Skeletal muscle tissue (tissue), 4 donors: ENCODE results near the gene IL17B. TPM values are rescaled to one million over a fixed set of nuclear protein-coding genes. Genes with fewer than 3 reads are reported as not detected.

Source experiments
- H3K27ac ChIP-seq: one replicate; pipeline ENCODE4 v1.7.0; 2013; ENCODE audit warnings: mild to moderate bottlenecking, low read depth, low read length, inconsistent platforms
- H3K27me3 ChIP-seq, 3 donors: one replicate each; pipeline ENCODE4 v1.7.0; 2013; ENCODE audit warnings: low read length in 3 of 3; ENCODE audit not compliant: control insufficient read depth in 3 of 3, insufficient read depth in 3 of 3
- H3K36me3 ChIP-seq, 3 donors: one replicate each; pipeline ENCODE4 v1.7.0; 2013; ENCODE audit warnings: low read length in 3 of 3; ENCODE audit not compliant: control insufficient read depth in 3 of 3, insufficient read depth in 3 of 3
- H3K4me1 ChIP-seq, 3 donors: one replicate each; pipeline ENCODE4 v1.7.0; 2013; ENCODE audit warnings: low read length in 3 of 3, mild to moderate bottlenecking in 3 of 3; ENCODE audit not compliant: control insufficient read depth in 3 of 3, insufficient read depth in 3 of 3
- H3K4me3 ChIP-seq, 3 donors: one replicate each; pipeline ENCODE4 v1.7.0; 2013; ENCODE audit warnings: low read length in 3 of 3
- H3K9ac ChIP-seq, 3 donors: one replicate each; pipeline ENCODE4 v1.7.0; 2013; ENCODE audit warnings: low read length in 3 of 3, mild to moderate bottlenecking in 3 of 3, moderate library complexity in 2 of 3, low read depth in 1 of 3
- H3K9me3 ChIP-seq, 3 donors: one replicate each; pipeline ENCODE4 v1.7.0; 2013; ENCODE audit warnings: low read length in 3 of 3; ENCODE audit not compliant: control insufficient read depth in 3 of 3
- total RNA-seq: library from RNA; depleted of rRNA; stranded (reverse); fragments of >200 nt; gene quantifications from one replicate; pipeline ENCODE4 v1.2.3, GENCODE V29; 2014
- donor health status: Osteomylitis.

Gene IL17B
- total RNA-seq = 247 TPM

- H3K27me3 ChIP-seq = no peaks in the 10 kb centered on the region
- no peak within 1 kb of the TSS for H3K9ac ChIP-seq
- H3K9me3 ChIP-seq = no peaks in the 10 kb centered on the region
- H3K4me1 ChIP-seq = peaks cover 26 to 28% (median 26%) of the 10 kb centered on the region in 3 donors
- H3K27ac ChIP-seq = peak within 1 kb of the TSS; percentile 25
- H3K36me3 ChIP-seq = no peaks in the 10 kb centered on the region
- no peak within 1 kb of the TSS for H3K4me3 ChIP-seq
These were observed at the start of gene IL17B for GRCh38 chr5:149379177-149379761. Gene IL17B (minus strand): TSS chr5:149379292. CDS start chr5:149379225, 67 bp downstream.

GRCh38 chr5:149428032-149428431 is 48.9 kb upstream of the IL17B start:
- peaks cover 0 to 6% (median 0%) of the 10 kb centered on the region in 3 donors for H3K36me3 ChIP-seq
- H3K9me3 ChIP-seq = no peaks in the 10 kb centered on the region
- H3K4me3 ChIP-seq = no peak overlapping the region
- H3K27me3 ChIP-seq = no peaks in the 10 kb centered on the region
- peaks cover 7 to 23% (median 15%) of the 10 kb centered on the region in 3 donors for H3K4me1 ChIP-seq
- no peak overlapping the region for H3K9ac ChIP-seq
- no peak overlapping the region for H3K27ac ChIP-seq

GRCh38 chr5:149427374-149427773 is 48.3 kb upstream of the IL17B start:
- no peaks in the 10 kb centered on the region for H3K27me3 ChIP-seq
- H3K4me3 ChIP-seq = no peak overlapping the region
- H3K27ac ChIP-seq = peak overlapping the region; percentile 19
- peaks cover 0 to 6% (median 0%) of the 10 kb centered on the region in 3 donors for H3K36me3 ChIP-seq
- no peaks in the 10 kb centered on the region for H3K9me3 ChIP-seq
- peaks cover 9 to 28% (median 19%) of the 10 kb centered on the region in 3 donors for H3K4me1 ChIP-seq
- H3K9ac ChIP-seq = no peak overlapping the region

GRCh38 chr5:149426931-149427330 is 47.8 kb upstream of the IL17B start:
- H3K27ac ChIP-seq = peak overlapping the region; percentile 19
- no peak overlapping the region for H3K4me3 ChIP-seq
- H3K27me3 ChIP-seq = no peaks in the 10 kb centered on the region
- no peak overlapping the region for H3K9ac ChIP-seq
- peaks cover 0 to 6% (median 0%) of the 10 kb centered on the region in 3 donors for H3K36me3 ChIP-seq
- H3K9me3 ChIP-seq = no peaks in the 10 kb centered on the region
- peaks cover 9 to 33% (median 23%) of the 10 kb centered on the region in 3 donors for H3K4me1 ChIP-seq

GRCh38 chr5:149425729-149426128 is 46.6 kb upstream of the IL17B start:
- H3K4me3 ChIP-seq = no peak overlapping the region
- no peak overlapping the region for H3K9ac ChIP-seq
- no peak overlapping the region for H3K27ac ChIP-seq
- H3K36me3 ChIP-seq = peaks cover 0 to 6% (median 0%) of the 10 kb centered on the region in 3 donors
- H3K4me1 ChIP-seq = peaks cover 6 to 32% (median 28%) of the 10 kb centered on the region in 3 donors
- no peaks in the 10 kb centered on the region for H3K27me3 ChIP-seq
- no peaks in the 10 kb centered on the region for H3K9me3 ChIP-seq

- H3K36me3 ChIP-seq = peaks cover 0 to 6% (median 2%) of the 10 kb centered on the region in 3 donors
- peak overlapping the region; percentile 79 for H3K27ac ChIP-seq
- peaks cover 13 to 37% (median 37%) of the 10 kb centered on the region in 3 donors for H3K4me1 ChIP-seq
- H3K9ac ChIP-seq = peak overlapping the region in 1 of 3 donors; percentile 25
- no peak overlapping the region for H3K4me3 ChIP-seq
- H3K27me3 ChIP-seq = no peaks in the 10 kb centered on the region
- H3K9me3 ChIP-seq = no peaks in the 10 kb centered on the region
These were observed 45.6 kb upstream of the IL17B start for GRCh38 chr5:149424371-149425315.

GRCh38 chr5:149423794-149424268 is 44.7 kb upstream of the IL17B start:
- Histone ChIP-seq H3K4me3 (no peak overlapping the region), H3K9me3 (no peaks in the 10 kb centered on the region), H3K27ac (peak overlapping the region; percentile 79), H3K9ac (peak overlapping the region in 1 of 3 donors; percentile 45), H3K27me3 (no peaks in the 10 kb centered on the region), H3K4me1 (peaks cover 15 to 43% (median 39%) of the 10 kb centered on the region in 3 donors), H3K36me3 (peaks cover 0 to 6% (median 2%) of the 10 kb centered on the region in 3 donors)

GRCh38 chr5:149423049-149423793 is 44.1 kb upstream of the IL17B start:
- H3K36me3 ChIP-seq = peaks cover 0 to 6% (median 2%) of the 10 kb centered on the region in 3 donors
- H3K9me3 ChIP-seq = no peaks in the 10 kb centered on the region
- peak overlapping the region; percentile 79 for H3K27ac ChIP-seq
- peaks cover 15 to 40% (median 39%) of the 10 kb centered on the region in 3 donors for H3K4me1 ChIP-seq
- H3K9ac ChIP-seq = peak overlapping the region in 1 of 3 donors; percentile 45
- H3K27me3 ChIP-seq = no peaks in the 10 kb centered on the region
- H3K4me3 ChIP-seq = no peak overlapping the region

GRCh38 chr5:149422366-149423048 is 43.4 kb upstream of the IL17B start:
- Histone ChIP-seq H3K9me3 (no peaks in the 10 kb centered on the region), H3K27me3 (no peaks in the 10 kb centered on the region), H3K4me3 (no peak overlapping the region), H3K36me3 (peaks cover 0 to 6% (median 4%) of the 10 kb centered on the region in 3 donors), H3K9ac (peak overlapping the region in 1 of 3 donors; percentile 45), H3K27ac (peak overlapping the region; percentile 79), H3K4me1 (peaks cover 15 to 44% (median 39%) of the 10 kb centered on the region in 3 donors)
